Endothelial cell of umbilical vein (primary cell): ENCODE results near the gene EIF2B4. TPM values are rescaled to one million over a fixed set of nuclear protein-coding genes. Genes with fewer than 3 reads are reported as not detected.

ENCODE experiments used
- BruUV-seq: library from RNA; stranded (reverse); fragments of 400-500 nt; replicated peaks from 2 replicates; lab custom pipeline; 2021; lab: Mats Ljungman, UMichigan
- CTCF ChIA-PET: fragments of 300-600, 350-600 bp; sonication (Branson Sonifier 250); formaldehyde crosslinking; loops from one replicate; lab custom pipeline; 2021; ENCODE audit warnings: antibody characterized with exemption, inconsistent platforms; lab: Charles Lee
- POLR2A ChIA-PET: fragments of 300-600, 350-600 bp; sonication (Branson Sonifier 250); formaldehyde crosslinking; loops from one replicate; lab custom pipeline; 2021; ENCODE audit warnings: antibody characterized with exemption, inconsistent platforms; lab: Charles Lee
- DNase-seq: peaks from one replicate; pipeline ENCODE4 v3.0.0-alpha.2; 2011; ENCODE audit warnings: low read depth, low spot score
- FAIRE-seq: peaks from 2 replicates; lab custom pipeline; 2011; peaks lifted over from hg19 to GRCh38; lab: Jason Lieb, UNC
- H2AFZ ChIP-seq: 2 replicates; pipeline ENCODE4 v1.6.0; 2012; ENCODE audit warnings: low read depth, low read length, control low read depth, inconsistent platforms
- H3K27ac ChIP-seq: 2 replicates; pipeline ENCODE4 v1.5.1; 2011; ENCODE audit warnings: low read depth, mild to moderate bottlenecking, control low read depth, low read length, moderate library complexity; ENCODE audit not compliant: insufficient read depth
- H3K27me3 ChIP-seq, 2 experiments: 2 replicates each; pipeline versions ENCODE4 v1.6.0 to v1.6.1; 2011; ENCODE audit warnings: low read length in 2 of 2, mixed read lengths in 1 of 2; ENCODE audit not compliant: control insufficient read depth in 2 of 2, insufficient read depth in 2 of 2
- H3K36me3 ChIP-seq, 2 experiments: 2 replicates in 1 of 2; 3 replicates in 1 of 2; pipeline ENCODE4 v1.5.1; 2011; ENCODE audit warnings: low read length in 2 of 2, mild to moderate bottlenecking in 1 of 2, moderate library complexity in 1 of 2; ENCODE audit not compliant: control insufficient read depth in 2 of 2, insufficient read depth in 2 of 2; ENCODE audit errors: extremely low read depth in 1 of 2
- H3K4me1 ChIP-seq: 3 replicates; pipeline ENCODE4 v1.5.1; 2011; ENCODE audit warnings: mild to moderate bottlenecking, low read length; ENCODE audit not compliant: control insufficient read depth, insufficient read depth; ENCODE audit errors: extremely low read depth
- H3K4me2 ChIP-seq: 2 replicates; pipeline ENCODE4 v1.6.1; 2011; ENCODE audit warnings: low read length, control low read depth, mixed read lengths; ENCODE audit not compliant: insufficient read depth
- H3K4me3 ChIP-seq, 3 experiments: fragments of 200-600 bp in 1 of 3; sonication (generic), shearing (Covaris generic) in 1 of 3; replicated peaks in 1 of 3; 2 replicates each; pipeline ENCODE4 v1.5.1; 2011 to 2016; ENCODE audit warnings: control low read depth in 3 of 3, low read length in 3 of 3, mild to moderate bottlenecking in 2 of 3, inconsistent platforms in 1 of 3, low read depth in 1 of 3, moderate library complexity in 1 of 3; ENCODE audit not compliant: insufficient read depth in 1 of 3
- H3K79me2 ChIP-seq: 2 replicates; pipeline ENCODE4 v1.6.0; 2012; ENCODE audit warnings: low read length, inconsistent platforms; ENCODE audit not compliant: control insufficient read depth, insufficient read depth
- H3K9ac ChIP-seq: replicated peaks from 2 replicates; pipeline ENCODE3; 2011; ENCODE audit warnings: low read length, control low read depth; ENCODE audit not compliant: insufficient read depth; ENCODE audit errors: extremely low read depth
- H3K9me1 ChIP-seq: replicated peaks from 3 replicates; pipeline ENCODE4 v1.6.0; 2011; ENCODE audit warnings: mild to moderate bottlenecking, low read length; ENCODE audit not compliant: control insufficient read depth, insufficient read depth; ENCODE audit errors: extremely low read depth
- H3K9me3 ChIP-seq: replicated peaks from 2 replicates; pipeline ENCODE4 v1.5.1; 2012; ENCODE audit warnings: low read length, inconsistent platforms; ENCODE audit not compliant: control insufficient read depth, insufficient read depth
- H4K20me1 ChIP-seq: replicated peaks from 2 replicates; pipeline ENCODE3; 2011; ENCODE audit warnings: mild to moderate bottlenecking, low read length; ENCODE audit not compliant: control insufficient read depth, insufficient read depth; ENCODE audit errors: extremely low read depth
- FOS ChIP-seq: IDR thresholded peaks from 2 replicates; pipeline ENCODE4 v1.6.1; 2011; ENCODE audit warnings: mild to moderate bottlenecking, low read length, moderate library complexity, borderline replicate concordance; ENCODE audit not compliant: insufficient read depth
- GATA2 ChIP-seq: IDR thresholded peaks from 2 replicates; pipeline ENCODE4 v1.7.0; 2011; ENCODE audit warnings: low read depth, mild to moderate bottlenecking, moderate library complexity, mixed read lengths, low read length; ENCODE audit not compliant: insufficient read length, insufficient read depth
- JUN ChIP-seq: IDR thresholded peaks from 2 replicates; pipeline ENCODE4 v1.6.1; 2011; ENCODE audit warnings: borderline replicate concordance, low read depth; ENCODE audit not compliant: insufficient read length, insufficient read depth
- MYC ChIP-seq: IDR thresholded peaks from one replicate; pipeline ENCODE4 v1.6.1; 2011; ENCODE audit warnings: mild to moderate bottlenecking, low read depth, low read length
- POLR2A ChIP-seq: IDR thresholded peaks from 2 replicates; pipeline ENCODE4 v1.6.1; 2012; ENCODE audit warnings: low read depth, mild to moderate bottlenecking, control low read depth, low read length
- dilution Hi-C: fragments of 300-500 bp; cut with MboI; formaldehyde crosslinking; loops from one replicate; pipeline ENCODE4 v1.15.0; 2019; ENCODE audit warnings: low sequenced_read_pairs; ENCODE audit not compliant: extremely low pct_ligation_motif_present
- intact Hi-C: fragments of 100-400 bp; cut with micrococcal nuclease; formaldehyde crosslinking; loops from one replicate; pipeline ENCODE4 v1.10.0; 2022
- polyA plus RNA-seq, 4 experiments: library from polyadenylated mRNA; depleted of rRNA in 3 of 4; stranded (reverse) in 3 of 4; unstranded in 1 of 4; fragments of >200 nt; gene quantifications; 2 replicates each; pipeline versions ENCODE4 v1.2.1 to v1.2.3, GENCODE V29; 2011 to 2012; ENCODE audit warnings: missing spikeins in 1 of 4
- total RNA-seq: library from RNA; stranded (reverse); gene quantifications from 2 replicates; pipeline ENCODE4 v1.2.3, GENCODE V29; 2021
- TF ChIP-seq, protein P1 (sequence below): IDR thresholded peaks from 2 replicates; pipeline ENCODE4 v1.6.1; 2011; ENCODE audit not compliant: insufficient read depth, insufficient read length

The EIF2B4 gene
- total and polyA plus RNA-seq, 2 donors (not counting 3 experiments of a cell fraction or from before 2014, with no cell fraction given): 43.7 to 63.2 TPM

DNA sequence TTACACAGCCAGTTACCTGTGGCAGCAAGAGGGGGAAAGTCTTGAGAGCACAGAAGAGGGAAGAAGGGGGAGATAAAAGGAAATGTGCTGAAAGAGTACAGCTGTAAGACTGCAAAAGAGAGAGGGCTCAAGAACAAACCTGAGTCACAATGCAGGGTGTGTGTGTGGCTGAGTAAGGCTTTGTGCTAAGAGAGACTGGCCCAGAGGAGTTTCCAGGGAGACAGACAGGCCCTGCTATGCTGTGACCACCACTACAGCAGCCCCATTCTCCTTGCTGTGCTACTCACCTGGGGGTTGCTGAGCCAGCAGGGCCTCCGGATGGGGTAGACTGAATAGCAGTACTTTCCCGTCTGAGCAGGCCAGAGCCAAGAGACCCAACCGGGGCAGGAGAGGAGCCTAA is 34.8 kb downstream of the EIF2B4 start:
- Histone ChIP-seq H3K36me3 (peaks cover 17 to 33% of the 10 kb centered on the region in 2 experiments), H3K4me1 (no peaks in the 10 kb centered on the region), H4K20me1 (no peaks in the 10 kb centered on the region), H3K9ac (no peak overlapping the region), H3K27me3 (no peaks in the 10 kb centered on the region), H3K4me3 (no peak overlapping the region), H3K9me1 (no peaks in the 10 kb centered on the region), H3K9me3 (no peaks in the 10 kb centered on the region), H3K4me2 (no peak overlapping the region), H2AFZ (no peak overlapping the region), H3K79me2 (no peaks in the 10 kb centered on the region), H3K27ac (no peak overlapping the region)
- intact Hi-C loops (no loop called here), dilution Hi-C loops (no loop called here)
- FAIRE-seq (no peak), DNase-seq (no peak)
- ChIA-PET POLR2A (no interaction called here), CTCF (no interaction called here)
- no TSS peak for BruUV-seq
- TF ChIP-seq FOS (no peak), POLR2A (no peak)
- TF ChIP-seq, protein P1, sequence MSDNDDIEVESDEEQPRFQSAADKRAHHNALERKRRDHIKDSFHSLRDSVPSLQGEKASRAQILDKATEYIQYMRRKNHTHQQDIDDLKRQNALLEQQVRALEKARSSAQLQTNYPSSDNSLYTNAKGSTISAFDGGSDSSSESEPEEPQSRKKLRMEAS: no peak

DNA sequence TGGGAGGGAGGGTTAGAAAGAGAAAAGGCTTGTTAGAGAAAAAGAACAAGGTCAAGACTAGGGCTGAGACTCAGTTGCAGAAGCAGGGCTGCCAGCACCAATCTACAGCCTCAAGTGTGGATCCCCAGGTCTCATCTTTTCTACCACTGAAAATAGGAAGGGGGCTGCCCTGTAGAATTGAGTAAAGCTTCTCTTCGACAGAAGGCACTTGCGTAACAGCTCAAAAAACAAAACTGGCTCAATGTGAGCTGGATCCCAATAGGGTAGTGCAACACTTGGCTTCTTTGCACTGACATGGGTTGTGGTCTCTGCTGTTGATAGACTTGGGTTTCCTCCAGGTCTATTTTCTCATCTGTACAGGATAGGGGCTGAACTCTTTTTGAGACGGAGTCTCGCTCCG is 45.4 kb downstream of the EIF2B4 start:
- Histone ChIP-seq H3K9me3 (no peaks in the 10 kb centered on the region), H2AFZ (no peak overlapping the region), H3K4me1 (peaks cover 26% of the 10 kb centered on the region), H4K20me1 (no peaks in the 10 kb centered on the region), H3K79me2 (peaks cover 8% of the 10 kb centered on the region), H3K4me2 (no peak overlapping the region), H3K4me3 (no peak overlapping the region), H3K9me1 (no peaks in the 10 kb centered on the region), H3K9ac (no peak overlapping the region), H3K36me3 (peaks cover 10 to 22% of the 10 kb centered on the region in 2 experiments), H3K27ac (no peak overlapping the region), H3K27me3 (no peaks in the 10 kb centered on the region)
- dilution Hi-C loops (no loop called here), intact Hi-C loops (no loop called here)
- no peak for DNase-seq
- no TSS peak for BruUV-seq
- ChIA-PET POLR2A (no interaction called here), CTCF (interaction anchor here (0.9 kb wide), 1 partner anchor 12 kb away, joined by 3 read pairs; no protein-coding TSS in a partner anchor)
- no peak for FAIRE-seq
- TF ChIP-seq JUN (no peak), MYC (no peak), GATA2 (no peak)
- TF ChIP-seq, protein P1: no peak
